Transverse colon (tissue), 4 donors: ENCODE measurements around the gene DNAJC12.

Source experiments
- EP300 ChIP-seq: sonication (generic); formaldehyde crosslinking; IDR thresholded peaks from one replicate; pipeline ENCODE4 v1.6.1; 2017; ENCODE audit warnings: antibody characterized with exemption, low read depth
- POLR2A ChIP-seq: fragments of 450-650 bp; IDR thresholded peaks from one replicate; pipeline ENCODE4 v1.6.1; 2016; ENCODE audit warnings: antibody characterized with exemption, mild to moderate bottlenecking, moderate library complexity
- POLR2AphosphoS5 ChIP-seq, 3 donors: sonication (generic); formaldehyde crosslinking; IDR thresholded peaks; one replicate each; pipeline ENCODE4 v1.6.1; 2016; ENCODE audit warnings: antibody characterized with exemption in 3 of 3
- TF ChIP-seq, protein P1 (sequence below), 5 experiments: fragments of 200-600 bp in 3 of 5; fragments of 450-650 bp in 2 of 5; sonication (generic) in 3 of 5; IDR thresholded peaks; 1 replicate in 2 of 5; 2 replicates in 3 of 5; pipeline ENCODE4 v1.5.1; 2016 to 2017; ENCODE audit warnings: antibody characterized with exemption in 5 of 5, inconsistent platforms in 3 of 5, mild to moderate bottlenecking in 2 of 5, moderate library complexity in 1 of 5

DNA sequence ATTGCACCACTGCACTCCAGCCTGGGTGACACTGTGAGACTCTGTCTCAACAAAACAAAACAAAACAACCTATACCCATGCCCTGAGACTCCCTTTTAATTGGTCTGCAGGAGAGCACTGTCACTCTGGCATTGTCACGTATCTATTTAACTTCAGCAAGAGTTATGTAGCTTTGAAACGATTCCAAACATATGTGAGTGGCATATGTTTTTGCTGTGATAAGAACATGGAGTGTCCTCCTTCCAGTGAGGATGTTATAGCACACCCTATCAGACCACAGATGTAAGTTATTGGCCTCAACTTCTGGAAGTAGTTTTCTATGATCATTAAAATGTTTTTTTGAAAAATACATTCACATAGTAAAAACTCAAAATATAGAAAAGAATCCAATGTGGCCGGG is 15.5 kb upstream of the DNAJC12 start:
- TF ChIP-seq, protein P1, sequence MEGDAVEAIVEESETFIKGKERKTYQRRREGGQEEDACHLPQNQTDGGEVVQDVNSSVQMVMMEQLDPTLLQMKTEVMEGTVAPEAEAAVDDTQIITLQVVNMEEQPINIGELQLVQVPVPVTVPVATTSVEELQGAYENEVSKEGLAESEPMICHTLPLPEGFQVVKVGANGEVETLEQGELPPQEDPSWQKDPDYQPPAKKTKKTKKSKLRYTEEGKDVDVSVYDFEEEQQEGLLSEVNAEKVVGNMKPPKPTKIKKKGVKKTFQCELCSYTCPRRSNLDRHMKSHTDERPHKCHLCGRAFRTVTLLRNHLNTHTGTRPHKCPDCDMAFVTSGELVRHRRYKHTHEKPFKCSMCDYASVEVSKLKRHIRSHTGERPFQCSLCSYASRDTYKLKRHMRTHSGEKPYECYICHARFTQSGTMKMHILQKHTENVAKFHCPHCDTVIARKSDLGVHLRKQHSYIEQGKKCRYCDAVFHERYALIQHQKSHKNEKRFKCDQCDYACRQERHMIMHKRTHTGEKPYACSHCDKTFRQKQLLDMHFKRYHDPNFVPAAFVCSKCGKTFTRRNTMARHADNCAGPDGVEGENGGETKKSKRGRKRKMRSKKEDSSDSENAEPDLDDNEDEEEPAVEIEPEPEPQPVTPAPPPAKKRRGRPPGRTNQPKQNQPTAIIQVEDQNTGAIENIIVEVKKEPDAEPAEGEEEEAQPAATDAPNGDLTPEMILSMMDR (IDR thresholded peaks at IDR 0.05) = no peak
- TF ChIP-seq POLR2AphosphoS5 (IDR thresholded peaks at IDR 0.05) (no peak), POLR2A (no peak), EP300 (no peak)
